IMR-90 (cell line): ENCODE measurements around the gene MYO5A. TPM values are rescaled to one million over a fixed set of nuclear protein-coding genes. Genes with fewer than 3 reads are reported as not detected.

Source experiments
- ATAC-seq: fragments of 200-7000 bp; cut with Tn5 transposase; 2 replicates; pipeline ENCODE4 v1.9.1; 2020; ENCODE audit warnings: low read depth, mild to moderate bottlenecking, moderate library complexity
- BruUV-seq: library from RNA; stranded (reverse); fragments of 400-500 nt; replicated peaks from 2 replicates; lab custom pipeline; 2021; lab: Mats Ljungman, UMichigan
- CTCF ChIA-PET: fragments of 300-600 bp; formaldehyde crosslinking; extraction: SDS; loops from one replicate; lab custom pipeline; 2021; ENCODE audit warnings: antibody characterized with exemption; lab: Yijun Ruan, JAX
- POLR2A ChIA-PET: fragments of 300-600 bp; sonication (Branson Sonifier 250); formaldehyde crosslinking; loops from one replicate; lab custom pipeline; 2022; ENCODE audit warnings: antibody characterized with exemption; ENCODE audit not compliant: unreplicated experiment; lab: Charles Lee
- DNase-seq: peaks from one replicate; pipeline ENCODE4 v3.0.0; 2013
- H2AFZ ChIP-seq: replicated peaks from 2 replicates; pipeline ENCODE3; 2013; ENCODE audit warnings: low read length, mild to moderate bottlenecking; ENCODE audit not compliant: poor library complexity
- H2AK5ac ChIP-seq: 2 replicates; pipeline ENCODE4 v1.6.1; 2013; ENCODE audit warnings: low read depth, low read length, inconsistent platforms
- H2AK9ac ChIP-seq: replicated peaks from 2 replicates; pipeline ENCODE3; 2013; ENCODE audit warnings: mild to moderate bottlenecking, low read depth, low read length, moderate library complexity; ENCODE audit not compliant: poor library complexity
- H2BK120ac ChIP-seq: 2 replicates; pipeline ENCODE4 v1.6.1; 2013; ENCODE audit warnings: low read depth, low read length, inconsistent platforms
- H2BK15ac ChIP-seq: 3 replicates; pipeline ENCODE4 v1.6.1; 2013; ENCODE audit warnings: low read depth, low read length, inconsistent platforms
- H2BK20ac ChIP-seq: 2 replicates; pipeline ENCODE4 v1.6.1; 2013; ENCODE audit warnings: low read depth, mild to moderate bottlenecking, inconsistent platforms, low read length, moderate library complexity
- H2BK5ac ChIP-seq: 2 replicates; pipeline ENCODE4 v1.6.1; 2013; ENCODE audit warnings: mild to moderate bottlenecking, low read depth, low read length, inconsistent platforms; ENCODE audit not compliant: poor library complexity, severe bottlenecking
- H3K14ac ChIP-seq: replicated peaks from 2 replicates; pipeline ENCODE4 v1.6.1; 2013; ENCODE audit warnings: low read depth, low read length, inconsistent platforms
- H3K18ac ChIP-seq: 2 replicates; pipeline ENCODE4 v1.6.1; 2013; ENCODE audit warnings: low read depth, low read length, control low read depth
- H3K23ac ChIP-seq: 2 replicates; pipeline ENCODE4 v1.6.1; 2013; ENCODE audit warnings: low read depth, low read length, inconsistent platforms
- H3K27ac ChIP-seq: 2 replicates; pipeline ENCODE4 v1.5.1; 2013; ENCODE audit warnings: mild to moderate bottlenecking, control low read depth, low read length; ENCODE audit not compliant: insufficient read depth
- H3K27me3 ChIP-seq: 2 replicates; pipeline ENCODE4 v1.6.1; 2013; ENCODE audit warnings: low read length; ENCODE audit not compliant: control insufficient read depth, insufficient read depth
- H3K36me3 ChIP-seq: 2 replicates; pipeline ENCODE4 v1.6.1; 2013; ENCODE audit warnings: low read length, mixed read lengths; ENCODE audit not compliant: control insufficient read depth, insufficient read depth
- H3K4ac ChIP-seq: 2 replicates; pipeline ENCODE4 v1.6.1; 2013; ENCODE audit warnings: low read depth, low read length, inconsistent platforms
- H3K4me1 ChIP-seq: 2 replicates; pipeline ENCODE4 v1.6.1; 2013; ENCODE audit warnings: low read length, mixed read lengths; ENCODE audit not compliant: control insufficient read depth, insufficient read depth
- H3K4me2 ChIP-seq: 2 replicates; pipeline ENCODE4 v1.6.1; 2013; ENCODE audit warnings: low read depth, mild to moderate bottlenecking, control low read depth, low read length, moderate library complexity
- H3K4me3 ChIP-seq: 2 replicates; pipeline ENCODE4 v1.5.1; 2013; ENCODE audit warnings: low read depth, mild to moderate bottlenecking, control low read depth, low read length, moderate library complexity; ENCODE audit not compliant: insufficient read depth
- H3K56ac ChIP-seq: 2 replicates; pipeline ENCODE4 v1.6.1; 2013; ENCODE audit warnings: low read length, inconsistent platforms; ENCODE audit not compliant: insufficient read depth; ENCODE audit errors: extremely low read depth
- H3K79me1 ChIP-seq, 2 experiments: 2 replicates each; pipeline ENCODE4 v1.6.1; 2013; ENCODE audit warnings: low read length in 2 of 2, inconsistent platforms in 1 of 2, low read depth in 1 of 2
- H3K9ac ChIP-seq: 2 replicates; pipeline ENCODE4 v1.6.1; 2013; ENCODE audit warnings: low read depth, low read length, control low read depth
- H3K9me1 ChIP-seq: 2 replicates; pipeline ENCODE4 v1.6.1; 2013; ENCODE audit warnings: low read length, inconsistent platforms; ENCODE audit not compliant: insufficient read depth
- H3K9me3 ChIP-seq: 2 replicates; pipeline ENCODE4 v1.6.1; 2013; ENCODE audit warnings: low read length; ENCODE audit not compliant: control insufficient read depth, insufficient read depth
- H4K20me1 ChIP-seq: 2 replicates; pipeline ENCODE4 v1.6.1; 2013; ENCODE audit warnings: low read length, inconsistent platforms; ENCODE audit not compliant: insufficient read depth
- H4K5ac ChIP-seq: 2 replicates; pipeline ENCODE4 v1.6.1; 2013; ENCODE audit warnings: mild to moderate bottlenecking, low read depth, low read length, control low read depth
- H4K8ac ChIP-seq, 2 experiments: 2 replicates each; pipeline ENCODE4 v1.6.1; 2013; ENCODE audit warnings: low read depth in 2 of 2, low read length in 2 of 2, control low read depth in 1 of 2, inconsistent platforms in 1 of 2
- H4K91ac ChIP-seq: 2 replicates; pipeline ENCODE4 v1.6.1; 2013; ENCODE audit warnings: low read depth, low read length, inconsistent platforms; ENCODE audit not compliant: insufficient read depth
- BHLHE40 ChIP-seq: fragments of 150-350 bp; IDR thresholded peaks from 2 replicates; pipeline ENCODE4 v1.6.1; 2016; ENCODE audit warnings: mild to moderate bottlenecking, low read depth, low read length
- CEBPB ChIP-seq: IDR thresholded peaks from 2 replicates; pipeline ENCODE4 v1.6.1; 2012; ENCODE audit warnings: low read depth, low read length, improper control_type of control experiment
- CHD1 ChIP-seq: IDR thresholded peaks from 2 replicates; pipeline ENCODE4 v1.6.1; 2012; ENCODE audit warnings: low read depth, low read length, improper control_type of control experiment
- FOS ChIP-seq: fragments of 150-350 bp; IDR thresholded peaks from 2 replicates; pipeline ENCODE4 v1.6.1; 2016; ENCODE audit warnings: low read depth, low read length
- MAFK ChIP-seq: IDR thresholded peaks from 2 replicates; pipeline ENCODE4 v1.6.1; 2012; ENCODE audit warnings: low read depth, low read length, improper control_type of control experiment
- MAZ ChIP-seq: IDR thresholded peaks from 2 replicates; pipeline ENCODE4 v1.6.1; 2012; ENCODE audit warnings: low read depth, mild to moderate bottlenecking, low read length, improper control_type of control experiment, moderate library complexity, borderline replicate concordance
- MXI1 ChIP-seq: IDR thresholded peaks from 2 replicates; pipeline ENCODE4 v1.6.1; 2012; ENCODE audit warnings: low read depth, mild to moderate bottlenecking, low read length, moderate library complexity, borderline replicate concordance
- NFE2L2 ChIP-seq: fragments of 150-350 bp; IDR thresholded peaks from 2 replicates; pipeline ENCODE4 v1.6.1; 2016; ENCODE audit warnings: low read depth, mild to moderate bottlenecking, low read length
- POLR2A ChIP-seq: IDR thresholded peaks from 2 replicates; pipeline ENCODE4 v1.6.1; 2012; ENCODE audit warnings: mild to moderate bottlenecking, low read depth, low read length
- RAD21 ChIP-seq: IDR thresholded peaks from 2 replicates; pipeline ENCODE4 v1.6.1; 2012; ENCODE audit warnings: low read length, improper control_type of control experiment
- RCOR1 ChIP-seq: IDR thresholded peaks from 2 replicates; pipeline ENCODE4 v1.6.1; 2012; ENCODE audit warnings: mild to moderate bottlenecking, low read length, improper control_type of control experiment; ENCODE audit not compliant: insufficient replicate concordance
- RFX5 ChIP-seq: IDR thresholded peaks from 2 replicates; pipeline ENCODE4 v1.8.0; 2012; ENCODE audit warnings: low read depth, mild to moderate bottlenecking, low read length, moderate library complexity
- SMC3 ChIP-seq: fragments of 150-350 bp; IDR thresholded peaks from 2 replicates; pipeline ENCODE4 v1.6.1; 2016; ENCODE audit warnings: low read depth, mild to moderate bottlenecking, antibody characterized with exemption, low read length, moderate library complexity
- WGBS, 2 experiments: methylation state at CpG; one replicate each; pipeline versions ENCODE4 v1.1.5 to v1.1.7; 2013; ENCODE audit warnings: missing lambda C conversion rate in 2 of 2; ENCODE audit not compliant: insufficient read length in 1 of 2; ENCODE audit errors: extremely low coverage in 2 of 2; 5-methylcytosine and 5-hydroxymethylcytosine counted together
- dilution Hi-C: fragments of 300-500 bp; cut with HindIII; formaldehyde crosslinking; loops from one replicate; pipeline ENCODE4 v1.14.3; 2018; ENCODE audit warnings: low sequenced_read_pairs; ENCODE audit not compliant: unreplicated experiment
- in situ Hi-C: fragments of 300-500 bp; cut with MboI; formaldehyde crosslinking; loops from 3 replicates; pipeline ENCODE4 v1.14.3; 2019; ENCODE audit warnings: low sequenced_read_pairs, inconsistent platforms, mixed read lengths
- intact Hi-C: fragments of 100-400 bp; cut with micrococcal nuclease; formaldehyde crosslinking; loops from 2 replicates; pipeline ENCODE4 v1.10.0; 2022
- polyA plus RNA-seq, 3 experiments: library from polyadenylated mRNA; depleted of rRNA; stranded (reverse); fragments of >200 nt; gene quantifications; 2 replicates each; pipeline ENCODE4 v1.2.3, GENCODE V29; 2012; ENCODE audit warnings: low replicate concordance in 1 of 3
- total RNA-seq: library from RNA; depleted of rRNA; stranded (reverse); fragments of >200 nt; gene quantifications from 2 replicates; pipeline ENCODE4 v1.2.3, GENCODE V29; 2012
- TF ChIP-seq, protein P1 (sequence below): fragments of 150-350 bp; IDR thresholded peaks from 2 replicates; pipeline ENCODE4 v1.6.1; 2017; ENCODE audit warnings: mild to moderate bottlenecking, antibody characterized with exemption, low read length, low read depth
- TF ChIP-seq, protein P2 (sequence below): conservative IDR thresholded peaks from 2 replicates; pipeline ENCODE4 v1.5.1; 2012; ENCODE audit warnings: mild to moderate bottlenecking, low read depth, low read length, improper control_type of control experiment
- TF ChIP-seq, protein P3 (sequence below): fragments of 150-350 bp; IDR thresholded peaks from 2 replicates; pipeline ENCODE4 v1.6.1; 2016; ENCODE audit warnings: low read depth, mild to moderate bottlenecking, low read length, moderate library complexity, borderline replicate concordance

Gene MYO5A
- total and polyA plus RNA-seq, 2 of the 4 experiments (the other 2 are of a cell fraction): 19.4 to 69.2 TPM

DNA sequence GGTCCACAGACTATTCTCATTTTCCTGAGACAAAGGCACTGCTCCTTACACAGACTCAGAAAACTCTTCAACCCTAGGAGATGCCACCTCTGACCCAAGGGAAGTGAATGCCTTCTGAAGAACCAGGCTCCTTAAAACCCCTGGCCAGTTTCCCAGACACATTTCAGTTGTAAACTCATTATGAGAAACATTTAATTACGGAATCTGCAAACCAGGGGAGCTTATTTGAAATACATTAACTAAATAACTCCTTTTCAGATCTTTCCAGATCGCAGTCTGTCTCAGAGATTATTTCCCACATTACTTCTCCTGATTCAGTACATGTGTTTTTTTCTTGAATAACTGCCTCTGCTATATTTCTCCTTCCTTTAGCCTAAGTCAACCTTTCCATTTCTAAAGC lies 17.6 kb downstream of the MYO5A start:
- H3K4me1 ChIP-seq: no peaks in the 10 kb centered on the region; the same call in 1 of the 2 replicates
- no peak overlapping the region for H3K4ac ChIP-seq
- H3K79me1 ChIP-seq: peaks cover 16 to 44% of the 10 kb centered on the region in 2 experiments
- H3K9ac ChIP-seq: no peak overlapping the region
- H4K91ac ChIP-seq: no peak overlapping the region
- dilution Hi-C loops (no loop called here), in situ Hi-C loops (no loop called here), intact Hi-C loops (loop anchor here (10.0 kb wide), 1 partner anchor 46 kb away; no protein-coding TSS in a partner anchor)
- no TSS peak for BruUV-seq
- 0 out of 2 replicates have a peak overlapping the region, but pooled peaks have one; percentile 13 for H3K23ac ChIP-seq
- POLR2A ChIA-PET: no interaction called here
- TF ChIP-seq CHD1 (no peak), MXI1 (no peak), BHLHE40 (no peak), RFX5 (no peak), FOS (no peak), NFE2L2 (no peak), POLR2A (no peak), RCOR1 (no peak), CEBPB (no peak), MAFK (no peak), MAZ (no peak), SMC3 (no peak), RAD21 (no peak)
- TF ChIP-seq, protein P1, sequence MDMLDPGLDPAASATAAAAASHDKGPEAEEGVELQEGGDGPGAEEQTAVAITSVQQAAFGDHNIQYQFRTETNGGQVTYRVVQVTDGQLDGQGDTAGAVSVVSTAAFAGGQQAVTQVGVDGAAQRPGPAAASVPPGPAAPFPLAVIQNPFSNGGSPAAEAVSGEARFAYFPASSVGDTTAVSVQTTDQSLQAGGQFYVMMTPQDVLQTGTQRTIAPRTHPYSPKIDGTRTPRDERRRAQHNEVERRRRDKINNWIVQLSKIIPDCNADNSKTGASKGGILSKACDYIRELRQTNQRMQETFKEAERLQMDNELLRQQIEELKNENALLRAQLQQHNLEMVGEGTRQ: no peak
- TF ChIP-seq, protein P2, sequence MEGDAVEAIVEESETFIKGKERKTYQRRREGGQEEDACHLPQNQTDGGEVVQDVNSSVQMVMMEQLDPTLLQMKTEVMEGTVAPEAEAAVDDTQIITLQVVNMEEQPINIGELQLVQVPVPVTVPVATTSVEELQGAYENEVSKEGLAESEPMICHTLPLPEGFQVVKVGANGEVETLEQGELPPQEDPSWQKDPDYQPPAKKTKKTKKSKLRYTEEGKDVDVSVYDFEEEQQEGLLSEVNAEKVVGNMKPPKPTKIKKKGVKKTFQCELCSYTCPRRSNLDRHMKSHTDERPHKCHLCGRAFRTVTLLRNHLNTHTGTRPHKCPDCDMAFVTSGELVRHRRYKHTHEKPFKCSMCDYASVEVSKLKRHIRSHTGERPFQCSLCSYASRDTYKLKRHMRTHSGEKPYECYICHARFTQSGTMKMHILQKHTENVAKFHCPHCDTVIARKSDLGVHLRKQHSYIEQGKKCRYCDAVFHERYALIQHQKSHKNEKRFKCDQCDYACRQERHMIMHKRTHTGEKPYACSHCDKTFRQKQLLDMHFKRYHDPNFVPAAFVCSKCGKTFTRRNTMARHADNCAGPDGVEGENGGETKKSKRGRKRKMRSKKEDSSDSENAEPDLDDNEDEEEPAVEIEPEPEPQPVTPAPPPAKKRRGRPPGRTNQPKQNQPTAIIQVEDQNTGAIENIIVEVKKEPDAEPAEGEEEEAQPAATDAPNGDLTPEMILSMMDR: no peak
- TF ChIP-seq, protein P3, sequence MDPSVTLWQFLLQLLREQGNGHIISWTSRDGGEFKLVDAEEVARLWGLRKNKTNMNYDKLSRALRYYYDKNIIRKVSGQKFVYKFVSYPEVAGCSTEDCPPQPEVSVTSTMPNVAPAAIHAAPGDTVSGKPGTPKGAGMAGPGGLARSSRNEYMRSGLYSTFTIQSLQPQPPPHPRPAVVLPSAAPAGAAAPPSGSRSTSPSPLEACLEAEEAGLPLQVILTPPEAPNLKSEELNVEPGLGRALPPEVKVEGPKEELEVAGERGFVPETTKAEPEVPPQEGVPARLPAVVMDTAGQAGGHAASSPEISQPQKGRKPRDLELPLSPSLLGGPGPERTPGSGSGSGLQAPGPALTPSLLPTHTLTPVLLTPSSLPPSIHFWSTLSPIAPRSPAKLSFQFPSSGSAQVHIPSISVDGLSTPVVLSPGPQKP: no peak
- no peaks in the 10 kb centered on the region for H3K36me3 ChIP-seq
- H4K5ac ChIP-seq: no peak overlapping the region
- H2BK15ac ChIP-seq: no peak overlapping the region
- H3K9me3 ChIP-seq: no peaks in the 10 kb centered on the region
- H2BK120ac ChIP-seq: no peak overlapping the region
- ATAC-seq (peak; percentile 27; the same call in 1 of the 2 replicates), DNase-seq (no peak)
- no peak overlapping the region for H4K8ac ChIP-seq
- no peak overlapping the region for H2AK5ac ChIP-seq
- H2BK5ac ChIP-seq: no peak overlapping the region
- CTCF ChIA-PET: interaction anchor here (1.0 kb wide), 1 partner anchor 13 kb away, joined by 3 read pairs; no protein-coding TSS in a partner anchor
- H2BK20ac ChIP-seq: no peak overlapping the region
- no peak overlapping the region for H2AFZ ChIP-seq
- no peak overlapping the region for H3K4me2 ChIP-seq
- H3K9me1 ChIP-seq: peaks cover 5% of the 10 kb centered on the region; the same call in 1 of the 2 replicates
- H3K4me3 ChIP-seq: no peak overlapping the region
- WGBS, 2 experiments: 100% methylated on average over 1 of the region's 2 CpGs; no CpG with 5 or more reads in 1 of the 2 experiments
- H3K14ac ChIP-seq: no peak overlapping the region
- no peak overlapping the region for H3K56ac ChIP-seq
- no peaks in the 10 kb centered on the region for H3K27me3 ChIP-seq
- peaks cover 16% of the 10 kb centered on the region; the same call in 1 of the 2 replicates for H4K20me1 ChIP-seq
- no peak overlapping the region for H2AK9ac ChIP-seq
- no peak overlapping the region for H3K18ac ChIP-seq
- H3K27ac ChIP-seq: no peak overlapping the region
